DOHH2 (cell line): Measurements from ENCODE around the gene UCMA.

Experiments used
- H3F3A ChIP-seq: fragments of 200-600 bp; sonication (generic), shearing (Covaris generic); 2 replicates; pipeline ENCODE4 v1.6.0; 2016; ENCODE audit warnings: antibody characterized with exemption, mild to moderate bottlenecking; ENCODE audit not compliant: control insufficient read depth, insufficient read depth
- H3K27ac ChIP-seq: fragments of 200-600 bp; sonication (generic); 2 replicates; pipeline ENCODE4 v1.5.1; 2014; ENCODE audit warnings: low read depth, mild to moderate bottlenecking, low read length, moderate library complexity
- H3K27me3 ChIP-seq: fragments of 200-600 bp; sonication (generic); 2 replicates; pipeline ENCODE4 v1.6.1; 2014; ENCODE audit warnings: mild to moderate bottlenecking, low read length, mixed read lengths; ENCODE audit not compliant: control insufficient read depth
- H3K36me3 ChIP-seq: fragments of 200-600 bp; sonication (generic); 2 replicates; pipeline ENCODE4 v1.6.1; 2014; ENCODE audit warnings: mild to moderate bottlenecking, low read length, moderate library complexity, mixed read lengths; ENCODE audit not compliant: control insufficient read depth
- H3K4me1 ChIP-seq: fragments of 200-600 bp; sonication (generic); 2 replicates; pipeline ENCODE4 v1.6.1; 2014; ENCODE audit warnings: mild to moderate bottlenecking, low read length, mixed read lengths; ENCODE audit not compliant: control insufficient read depth
- H3K4me2 ChIP-seq: fragments of 200-600 bp; sonication (generic); 2 replicates; pipeline ENCODE4 v1.6.0; 2014; ENCODE audit warnings: mild to moderate bottlenecking, low read length, moderate library complexity
- H3K4me3 ChIP-seq: fragments of 200-600 bp; sonication (generic); 2 replicates; pipeline ENCODE4 v1.5.1; 2014; ENCODE audit warnings: mild to moderate bottlenecking, low read length, mixed read lengths
- H3K79me2 ChIP-seq: fragments of 200-600 bp; sonication (generic); 2 replicates; pipeline ENCODE4 v1.6.1; 2014; ENCODE audit warnings: mild to moderate bottlenecking, low read length, mixed read lengths; ENCODE audit not compliant: control insufficient read depth
- H3K9me2 ChIP-seq: fragments of 200-600 bp; sonication (generic); replicated peaks from 2 replicates; pipeline ENCODE4 v1.6.1; 2014; ENCODE audit warnings: mild to moderate bottlenecking, low read length, mixed read lengths; ENCODE audit not compliant: control insufficient read depth
- H3K9me3 ChIP-seq: fragments of 200-600 bp; sonication (generic); 2 replicates; pipeline ENCODE4 v1.6.1; 2014; ENCODE audit warnings: antibody characterized with exemption, low read length, mixed read lengths; ENCODE audit not compliant: control insufficient read depth, insufficient read depth
- H4K20me1 ChIP-seq: fragments of 200-600 bp; sonication (generic); 2 replicates; pipeline ENCODE4 v1.6.0; 2014; ENCODE audit warnings: low read depth, mild to moderate bottlenecking, antibody characterized with exemption, low read length, moderate library complexity; ENCODE audit not compliant: control insufficient read depth, insufficient read depth
- EZH2phosphoT487 ChIP-seq: fragments of 200-600 bp; sonication (generic); IDR thresholded peaks from 2 replicates; pipeline ENCODE4 v1.6.1; 2017; ENCODE audit warnings: borderline replicate concordance, mild to moderate bottlenecking, antibody characterized with exemption, low read length, moderate library complexity, mixed read lengths
- TF ChIP-seq, protein P1 (sequence below): fragments of 200-600 bp; sonication (generic); IDR thresholded peaks from one replicate; pipeline ENCODE4 v1.5.1; 2014; ENCODE audit warnings: antibody characterized with exemption, mild to moderate bottlenecking, low read depth, low read length; ENCODE audit not compliant: poor library complexity, severe bottlenecking

UCMA gene

GRCh38 chr10:13223241-13223640, 10.9 kb downstream of the UCMA start:
- H3K9me3 ChIP-seq, result no peaks in the 10 kb centered on the region
- peaks cover 17% of the 10 kb centered on the region for H3K4me1 ChIP-seq
- H4K20me1 ChIP-seq, result no peaks in the 10 kb centered on the region
- no peak overlapping the region for H3K4me2 ChIP-seq
- H3K79me2 ChIP-seq, result no peaks in the 10 kb centered on the region
- H3K27me3 ChIP-seq, result no peaks in the 10 kb centered on the region
- H3K9me2 ChIP-seq, result no peaks in the 10 kb centered on the region
- H3K36me3 ChIP-seq, result no peaks in the 10 kb centered on the region
- no peak for TF ChIP-seq EZH2phosphoT487
- TF ChIP-seq, protein P1, sequence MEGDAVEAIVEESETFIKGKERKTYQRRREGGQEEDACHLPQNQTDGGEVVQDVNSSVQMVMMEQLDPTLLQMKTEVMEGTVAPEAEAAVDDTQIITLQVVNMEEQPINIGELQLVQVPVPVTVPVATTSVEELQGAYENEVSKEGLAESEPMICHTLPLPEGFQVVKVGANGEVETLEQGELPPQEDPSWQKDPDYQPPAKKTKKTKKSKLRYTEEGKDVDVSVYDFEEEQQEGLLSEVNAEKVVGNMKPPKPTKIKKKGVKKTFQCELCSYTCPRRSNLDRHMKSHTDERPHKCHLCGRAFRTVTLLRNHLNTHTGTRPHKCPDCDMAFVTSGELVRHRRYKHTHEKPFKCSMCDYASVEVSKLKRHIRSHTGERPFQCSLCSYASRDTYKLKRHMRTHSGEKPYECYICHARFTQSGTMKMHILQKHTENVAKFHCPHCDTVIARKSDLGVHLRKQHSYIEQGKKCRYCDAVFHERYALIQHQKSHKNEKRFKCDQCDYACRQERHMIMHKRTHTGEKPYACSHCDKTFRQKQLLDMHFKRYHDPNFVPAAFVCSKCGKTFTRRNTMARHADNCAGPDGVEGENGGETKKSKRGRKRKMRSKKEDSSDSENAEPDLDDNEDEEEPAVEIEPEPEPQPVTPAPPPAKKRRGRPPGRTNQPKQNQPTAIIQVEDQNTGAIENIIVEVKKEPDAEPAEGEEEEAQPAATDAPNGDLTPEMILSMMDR, result no peak
- peaks cover 3% of the 10 kb centered on the region; the same call in 1 of the 2 replicates for H3F3A ChIP-seq
- H3K4me3 ChIP-seq, result no peak overlapping the region
- no peak overlapping the region for H3K27ac ChIP-seq

DNA sequence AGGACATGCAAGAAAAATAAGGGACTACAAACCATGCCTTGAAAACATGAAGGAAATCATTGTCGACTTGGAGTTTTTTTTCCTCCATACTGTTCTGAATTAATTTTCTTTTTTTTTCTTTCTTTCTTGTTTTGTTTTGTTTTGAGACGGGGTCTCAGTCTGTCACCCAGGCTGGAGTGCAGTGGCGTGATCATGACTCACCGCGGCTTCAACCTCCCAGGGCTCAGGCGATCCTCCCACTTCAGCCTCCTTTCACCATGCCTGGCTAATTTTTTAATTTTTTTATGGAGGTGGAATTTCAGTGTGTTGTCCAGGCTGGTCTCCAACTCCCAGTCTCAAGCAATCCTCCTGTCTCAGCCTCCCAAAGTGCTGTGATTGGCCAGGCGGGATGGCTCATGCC, 11.6 kb downstream of the UCMA start:
- H3K9me2 ChIP-seq, result no peaks in the 10 kb centered on the region
- H4K20me1 ChIP-seq, result no peaks in the 10 kb centered on the region
- no peak overlapping the region for H3K4me2 ChIP-seq
- H3K4me1 ChIP-seq, result peaks cover 10% of the 10 kb centered on the region
- H3K79me2 ChIP-seq, result no peaks in the 10 kb centered on the region
- TF ChIP-seq EZH2phosphoT487, result no peak
- TF ChIP-seq, protein P1, result no peak
- H3K9me3 ChIP-seq, result no peaks in the 10 kb centered on the region
- H3K36me3 ChIP-seq, result no peaks in the 10 kb centered on the region
- peaks cover 3% of the 10 kb centered on the region; the same call in 1 of the 2 replicates for H3F3A ChIP-seq
- H3K27ac ChIP-seq, result no peak overlapping the region
- H3K27me3 ChIP-seq, result no peaks in the 10 kb centered on the region
- H3K4me3 ChIP-seq, result no peak overlapping the region

GRCh38 chr10:13222151-13222550, 12.0 kb downstream of the UCMA start:
- TF ChIP-seq EZH2phosphoT487, result no peak
- TF ChIP-seq, protein P1, result no peak
- Histone ChIP-seq H3K36me3 (no peaks in the 10 kb centered on the region), H3K27me3 (no peaks in the 10 kb centered on the region), H3K79me2 (no peaks in the 10 kb centered on the region), H3K9me3 (no peaks in the 10 kb centered on the region), H3K9me2 (no peaks in the 10 kb centered on the region), H3K27ac (no peak overlapping the region), H3K4me3 (no peak overlapping the region), H3K4me2 (no peak overlapping the region), H4K20me1 (no peaks in the 10 kb centered on the region), H3K4me1 (peaks cover 7% of the 10 kb centered on the region), H3F3A (peaks cover 3% of the 10 kb centered on the region; the same call in 1 of the 2 replicates)
